ENCODE measurements around the gene SMAP1. TPM values are rescaled to one million over a fixed set of nuclear protein-coding genes. Genes with fewer than 3 reads are reported as not detected.

SMAP1 gene
- total and polyA plus RNA-seq, 11 donors = 10.9 to 35.1 (median 29.9) TPM

GRCh38 chr6:70700922-70701876 lies 33.5 kb downstream of the SMAP1 start:
- ATAC-seq (peak; percentile 74 to 86 (median 83)), DNase-seq (peak; percentile 22 to 71 (median 57))
- Histone ChIP-seq H3K27ac (no peak overlapping the region), H3K4me1 (peaks cover 0 to 42% (median 6%) of the 10 kb centered on the region in 12 donors), H3K9me3 (peaks cover 0 to 12% (median 0%) of the 10 kb centered on the region in 12 donors), H3K27me3 (no peaks in the 10 kb centered on the region), H3K36me3 (peaks cover 0 to 4% (median 0%) of the 10 kb centered on the region in 9 donors), H3K4me3 (no peak overlapping the region)
- 63 to 67% (median 66%) methylated on average over 10 of the region's 10 CpGs for WGBS, 4 donors
- intact Hi-C loops (cut with DNase I) = loop anchor here in 2 of 10 donors (10.0 kb wide), 1 partner anchor 314 kb away; no protein-coding TSS in a partner anchor
- TF ChIP-seq POLR2A (IDR thresholded peaks at IDR 0.05) (no peak), CTCF (IDR thresholded peaks at IDR 0.05) (no peak)

- TF ChIP-seq POLR2A (IDR thresholded peaks at IDR 0.05) = no peak
- no peak for TF ChIP-seq CTCF (IDR thresholded peaks at IDR 0.05)
- H3K4me3 ChIP-seq = no peak overlapping the region
- peaks cover 0 to 45% (median 14%) of the 10 kb centered on the region in 12 donors for H3K4me1 ChIP-seq
- H3K27me3 ChIP-seq = no peaks in the 10 kb centered on the region
- no peak for ATAC-seq
- no peak overlapping the region for H3K27ac ChIP-seq
- H3K36me3 ChIP-seq = no peaks in the 10 kb centered on the region
- 91 to 97% (median 96%) methylated on average over 2 of the region's 2 CpGs for WGBS, 4 donors
- H3K9me3 ChIP-seq = no peaks in the 10 kb centered on the region
- no peak for DNase-seq
- intact Hi-C loops (cut with DNase I) = loop anchor here in 9 of 10 donors (1.0 to 10.0 kb wide), 6 partner anchors 179 to 309 kb away; partner anchors contain the start of gene B3GAT2 (in 6 of the 9)
Observed at GRCh38 chr6:70705772-70706171, 38.1 kb downstream of the SMAP1 start.

DNA sequence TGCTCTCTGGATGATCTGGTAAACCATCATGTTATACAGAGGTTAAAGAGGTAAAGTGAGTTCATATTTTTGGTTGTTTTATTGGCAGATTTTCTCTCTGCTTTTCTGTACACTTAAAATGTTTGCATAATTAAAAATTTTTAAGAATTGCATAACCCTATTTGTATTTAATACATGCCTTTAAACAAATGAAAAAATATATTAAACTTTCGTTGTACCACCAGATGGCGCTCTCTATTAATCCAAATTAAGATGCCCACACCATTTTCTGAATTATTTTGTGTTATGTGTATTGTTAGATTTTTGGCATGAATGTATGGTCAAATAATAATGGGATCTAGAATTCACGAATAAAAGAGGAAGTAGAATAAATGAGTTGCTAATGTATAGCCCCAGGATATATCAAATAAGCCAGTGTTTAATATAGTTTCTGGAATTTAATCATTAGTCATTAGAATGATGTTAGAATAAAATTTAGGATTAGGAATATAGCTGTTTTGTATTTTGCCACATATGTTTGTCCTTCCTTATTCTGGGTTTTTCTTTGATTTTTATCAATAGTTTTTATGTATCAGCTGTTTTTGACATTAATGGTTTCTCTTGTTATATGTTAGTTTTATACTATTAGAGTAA lies 38.9 kb downstream of the SMAP1 start:
- Histone ChIP-seq H3K36me3 (no peaks in the 10 kb centered on the region), H3K9me3 (no peaks in the 10 kb centered on the region), H3K27me3 (no peaks in the 10 kb centered on the region), H3K4me3 (no peak overlapping the region), H3K4me1 (peaks cover 0 to 36% (median 9%) of the 10 kb centered on the region in 12 donors), H3K27ac (no peak overlapping the region)
- 1 to 4% (median 2%) methylated on average over 3 of the region's 3 CpGs for WGBS, 4 donors
- no peak for ATAC-seq
- TF ChIP-seq CTCF (IDR thresholded peaks at IDR 0.05) (peak; percentile 53 to 86 (median 74)), POLR2A (IDR thresholded peaks at IDR 0.05) (no peak)
- no peak for DNase-seq
- intact Hi-C loops (cut with DNase I) = loop anchor here in 8 of 10 donors (1.0 to 10.0 kb wide), 6 partner anchors 178 to 308 kb away; partner anchors contain the start of gene B3GAT2 (in 6 of the 8)

- intact Hi-C loops (cut with DNase I) = loop anchor here in 9 of 10 donors (1.0 to 10.0 kb wide), 7 partner anchors 171 to 307 kb away; partner anchors contain the start of gene B3GAT2 (in 6 of the 9)
- TF ChIP-seq CTCF (IDR thresholded peaks at IDR 0.05) (no peak), POLR2A (IDR thresholded peaks at IDR 0.05) (no peak)
- H3K27ac ChIP-seq = no peak overlapping the region
Observed at GRCh38 chr6:70707893-70708292, 40.2 kb downstream of the SMAP1 start.

More at GRCh38 chr6:70707893-70708292, 40.2 kb downstream of the SMAP1 start:
- ATAC-seq = no peak
- 82 to 89% (median 87%) methylated on average over 2 of the region's 2 CpGs for WGBS, 4 donors
- Histone ChIP-seq H3K36me3 (no peaks in the 10 kb centered on the region), H3K4me3 (no peak overlapping the region), H3K27me3 (no peaks in the 10 kb centered on the region), H3K9me3 (no peaks in the 10 kb centered on the region), H3K4me1 (peaks cover 0 to 31% (median 8%) of the 10 kb centered on the region in 12 donors)
- no peak for DNase-seq

All from heart left ventricle (tissue), 16 donors.